Measurements from ENCODE around the gene PRSS37.
"Not testable (repeated sequence)": the region's sequence is repeated elsewhere in the genome, so short reads cannot be mapped to it uniquely, and the experiment has no call there.

Gene PRSS37, protein sequence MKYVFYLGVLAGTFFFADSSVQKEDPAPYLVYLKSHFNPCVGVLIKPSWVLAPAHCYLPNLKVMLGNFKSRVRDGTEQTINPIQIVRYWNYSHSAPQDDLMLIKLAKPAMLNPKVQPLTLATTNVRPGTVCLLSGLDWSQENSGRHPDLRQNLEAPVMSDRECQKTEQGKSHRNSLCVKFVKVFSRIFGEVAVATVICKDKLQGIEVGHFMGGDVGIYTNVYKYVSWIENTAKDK

DNA sequence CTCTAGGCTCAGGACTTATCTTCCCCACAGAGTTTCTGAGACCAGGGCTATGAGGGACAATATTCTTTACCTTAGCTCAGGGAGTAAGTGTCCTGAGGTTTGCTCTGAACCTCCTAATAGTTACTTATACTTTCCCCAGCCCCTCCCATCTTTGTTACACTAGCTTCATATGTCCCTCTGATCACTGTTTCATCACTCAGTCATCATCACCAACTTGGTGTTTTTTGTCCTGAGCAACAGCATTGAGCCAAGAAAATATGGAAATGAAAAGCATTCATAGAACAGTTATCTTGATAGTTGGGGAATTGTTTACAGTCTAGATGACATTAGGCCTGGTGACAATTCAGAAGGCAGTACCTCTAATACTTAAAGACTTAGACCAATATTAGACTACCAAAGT lies at the start of gene PRSS37:
Gene PRSS37 (minus strand): TSS at position 101 of the 400 bp plus-strand sequence. CDS start 436 bp downstream, outside the sequence.
- no peak within 1 kb of the TSS for H3K4me3 ChIP-seq (ENCODE audit: low read depth, low read length)

DNA sequence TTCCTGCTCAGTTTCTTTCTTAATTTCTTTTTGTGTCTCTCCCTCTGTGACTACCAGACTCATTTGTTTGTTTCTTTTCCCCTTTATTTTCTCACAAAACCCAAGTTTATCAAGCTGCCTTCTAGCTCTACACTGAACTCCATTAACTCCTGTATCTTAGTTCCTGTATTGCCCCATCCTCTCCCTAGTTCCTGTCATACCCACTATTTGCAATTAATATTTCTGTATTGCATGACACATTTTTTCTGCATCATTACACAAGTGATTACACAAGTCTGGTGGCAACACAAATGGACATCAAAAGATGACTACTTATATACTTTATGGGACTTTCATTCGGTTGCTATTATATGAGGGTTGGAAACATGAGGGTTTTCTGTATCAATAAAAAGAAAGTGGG lies 48.0 kb upstream of the PRSS37 start:
- H3K4me3 ChIP-seq (ENCODE audit: low read depth, low read length), result no peak overlapping the region

DNA sequence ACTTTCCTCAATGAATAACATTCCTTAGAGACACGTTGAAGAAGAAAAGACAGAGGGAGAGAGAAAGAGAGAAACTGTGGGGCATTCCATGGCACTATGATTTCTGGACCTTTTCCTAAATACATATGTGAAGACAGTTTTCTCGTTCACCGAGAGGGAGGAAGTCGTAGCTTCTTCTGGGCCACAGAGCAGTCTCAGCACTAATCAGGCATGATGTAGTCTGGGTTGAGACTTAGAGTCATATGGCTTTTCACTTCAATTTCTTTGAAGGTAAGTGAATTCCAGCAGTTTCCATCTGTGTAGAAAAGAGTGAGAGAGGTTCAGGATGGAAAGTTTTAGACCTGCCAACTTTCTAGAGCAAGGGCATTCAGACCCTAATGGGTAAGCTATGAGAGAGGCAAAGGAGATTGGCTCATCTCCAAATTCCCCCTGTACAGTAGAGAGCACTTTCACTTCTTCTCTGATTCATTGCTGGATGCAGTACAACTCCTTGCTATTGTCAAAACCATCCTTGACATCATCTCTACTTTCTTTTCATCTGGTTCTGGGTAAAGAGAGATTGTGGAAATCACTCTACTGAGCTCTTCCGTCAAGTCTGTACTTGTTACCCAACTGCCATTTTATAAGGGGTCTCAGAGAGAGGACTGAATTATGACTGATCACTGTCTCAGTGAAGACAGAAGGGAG lies 43.4 kb upstream of the PRSS37 start:
- no peak overlapping the region for H3K4me3 ChIP-seq (ENCODE audit: low read depth, low read length)

DNA sequence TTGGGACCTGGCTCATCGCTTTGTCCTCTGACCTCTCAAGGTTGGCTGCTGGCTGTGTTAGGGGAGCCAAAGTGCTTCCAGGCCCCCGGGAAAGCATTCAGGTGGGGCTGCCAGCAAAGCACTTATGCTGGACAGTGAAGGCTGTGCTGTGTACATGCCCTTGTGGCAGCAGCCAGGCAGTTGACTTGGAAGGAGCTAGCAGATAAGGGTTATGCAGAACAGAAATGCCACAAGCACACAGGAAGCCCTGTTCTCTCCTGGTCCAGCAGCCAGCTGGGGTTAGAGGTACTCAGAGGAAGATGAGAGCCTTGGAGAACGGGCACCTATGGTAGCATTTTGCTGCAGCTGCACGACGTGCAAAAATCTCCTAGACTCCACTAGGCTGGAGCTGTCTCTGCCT lies 39.7 kb upstream of the PRSS37 start:
- H3K4me3 ChIP-seq (ENCODE audit: low read depth, low read length), result no peak overlapping the region

DNA sequence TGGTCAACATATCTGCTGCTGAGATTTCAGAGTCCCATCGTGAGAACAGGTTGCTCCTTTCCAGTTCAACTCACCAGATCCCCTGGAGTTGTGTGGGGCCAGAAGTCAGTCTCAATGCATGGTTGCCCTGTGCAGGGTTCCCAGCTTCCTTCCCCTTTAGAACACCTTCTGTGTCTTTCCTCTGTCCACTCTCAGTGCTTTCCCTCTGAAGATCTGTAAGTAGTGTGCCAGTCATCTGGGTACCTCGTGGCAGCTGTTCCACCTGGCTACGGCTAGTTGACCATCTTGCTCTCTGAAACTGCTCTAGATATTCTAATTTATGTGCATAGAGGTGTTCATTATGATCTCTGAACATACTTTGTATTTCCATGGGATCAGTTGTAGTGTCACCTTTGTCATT lies 36.1 kb upstream of the PRSS37 start:
- H3K4me3 ChIP-seq (ENCODE audit: low read depth, low read length), result no peak overlapping the region

DNA sequence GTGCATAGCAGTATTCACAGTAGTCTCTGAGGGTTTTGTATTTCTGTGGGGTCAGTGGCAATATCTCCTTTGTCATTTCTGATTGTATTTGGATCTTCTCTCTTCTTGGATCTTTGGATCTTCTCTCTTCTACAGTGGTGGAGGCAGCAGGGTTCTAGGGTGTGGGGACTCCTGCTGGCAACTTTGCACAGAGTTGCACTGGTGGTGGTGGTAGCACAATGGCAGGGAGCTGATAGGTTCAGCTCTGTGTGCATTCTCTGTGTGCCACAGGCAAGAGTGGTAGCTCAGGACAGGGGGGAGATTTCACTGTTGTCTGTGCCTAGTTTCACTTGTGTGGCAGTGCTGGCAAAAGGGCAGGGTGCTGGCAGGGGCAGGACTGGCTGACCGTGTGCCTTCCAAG lies 35.1 kb upstream of the PRSS37 start:
- no peak overlapping the region for H3K4me3 ChIP-seq (ENCODE audit: low read depth, low read length)

DNA sequence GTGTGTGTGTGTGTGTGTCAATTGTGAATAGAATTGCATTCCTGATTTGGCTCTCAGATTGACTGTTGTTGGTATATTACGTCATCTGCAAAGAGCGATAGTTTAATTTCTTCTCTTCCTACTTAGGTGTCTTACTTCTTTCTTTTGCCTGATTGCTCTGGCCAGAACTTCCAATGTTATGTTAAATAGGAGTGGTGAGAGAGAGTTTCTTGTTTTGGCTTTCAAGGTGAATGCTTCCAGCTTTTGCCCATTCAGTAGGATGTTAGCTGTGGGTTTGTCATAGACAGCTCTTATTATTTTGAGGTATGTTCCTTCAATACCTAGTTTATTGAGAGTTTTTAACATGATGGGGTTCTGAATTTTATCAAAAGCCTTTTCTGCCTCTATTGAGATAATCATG lies 34.2 kb upstream of the PRSS37 start:
- no peak overlapping the region for H3K4me3 ChIP-seq (ENCODE audit: low read depth, low read length)

DNA sequence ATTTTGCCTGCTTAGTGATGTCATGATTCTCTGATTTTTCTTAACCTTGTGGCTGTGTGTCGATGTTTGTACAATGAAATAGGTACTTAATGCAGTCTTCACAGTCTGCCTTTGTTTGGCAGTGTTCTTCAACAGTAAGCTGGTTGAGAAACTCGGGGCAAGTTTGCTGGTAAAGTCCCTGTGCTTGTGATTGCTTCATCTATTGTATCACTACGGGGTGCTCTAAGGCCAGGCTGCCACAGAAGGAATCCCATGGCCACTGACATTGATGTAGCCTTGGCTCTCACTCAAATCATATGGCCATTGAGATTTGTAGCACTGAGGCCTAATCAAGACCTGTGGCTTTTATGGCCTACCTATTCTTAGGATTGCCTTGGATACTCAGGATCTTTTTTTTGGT lies 33.5 kb upstream of the PRSS37 start:
- H3K4me3 ChIP-seq (ENCODE audit: low read depth, low read length), result no peak overlapping the region

DNA sequence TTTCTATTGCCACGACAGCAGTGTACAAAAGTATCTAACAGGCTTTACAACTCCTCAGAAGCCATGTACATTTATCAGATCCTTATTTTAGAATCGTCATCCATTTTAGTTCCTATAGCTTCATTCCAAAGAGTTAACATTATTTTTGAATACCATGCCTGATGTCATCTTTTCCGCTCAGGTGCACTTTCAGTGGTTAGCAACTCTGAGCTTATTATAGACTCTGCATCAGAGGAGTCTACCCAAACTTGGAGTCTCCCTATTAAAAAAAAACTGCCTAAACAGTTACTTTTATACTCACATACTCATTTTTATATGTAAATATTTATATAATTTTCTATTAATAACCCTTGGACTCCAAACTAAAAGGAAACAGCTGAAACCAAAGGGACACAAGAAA lies 31.6 kb upstream of the PRSS37 start:
- no peak overlapping the region for H3K4me3 ChIP-seq (ENCODE audit: low read depth, low read length)

DNA sequence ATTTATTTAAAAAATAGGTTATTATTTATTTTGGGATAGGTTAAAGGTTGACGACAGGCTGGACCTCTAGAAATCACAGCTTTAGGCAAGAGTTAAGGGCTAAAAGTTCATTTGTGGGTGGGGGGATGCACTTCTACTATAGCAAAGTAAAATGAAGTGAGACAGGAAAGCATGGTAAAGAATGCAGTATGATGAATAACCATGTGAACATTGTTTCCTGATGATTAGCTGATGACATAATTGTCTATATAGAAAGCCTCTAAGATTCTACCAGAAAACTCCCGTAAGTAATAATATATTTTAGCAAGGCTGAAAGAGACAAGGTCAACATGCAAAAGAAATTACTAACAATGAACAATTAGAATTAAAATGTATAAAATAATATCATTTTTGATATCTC lies 25.7 kb upstream of the PRSS37 start:
- H3K4me3 ChIP-seq (ENCODE audit: low read depth, low read length), result no peak overlapping the region

DNA sequence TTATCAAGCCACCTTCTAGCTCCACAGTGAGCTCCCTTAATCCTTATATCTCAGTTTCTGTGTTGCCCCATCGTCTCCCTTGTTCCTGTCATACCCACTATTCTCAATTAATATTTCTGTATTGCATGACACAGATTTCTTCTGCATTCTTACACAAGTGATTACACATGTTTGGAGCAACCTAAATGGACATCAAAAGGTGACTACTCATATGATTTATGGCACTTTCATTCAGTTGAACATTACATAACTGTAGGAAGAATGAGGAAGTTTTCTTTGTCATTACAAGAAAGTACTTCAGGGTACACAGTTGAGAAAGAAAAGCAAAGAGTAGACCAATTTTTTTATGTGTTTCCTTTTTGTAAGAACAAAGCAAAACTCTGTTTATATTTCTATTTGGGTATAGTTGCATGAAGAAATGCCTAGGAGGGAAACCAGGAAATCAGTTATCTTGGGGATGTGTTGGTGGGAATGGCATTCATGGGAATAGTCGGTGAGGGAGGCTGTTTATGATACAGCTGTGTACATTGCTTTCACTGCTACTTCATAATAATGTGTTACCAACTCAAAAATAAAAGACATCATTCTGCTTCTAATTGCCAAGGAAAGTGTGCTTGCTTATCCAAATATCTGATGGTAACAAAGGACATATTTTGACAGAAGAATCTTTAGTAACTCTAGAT lies 23.6 kb upstream of the PRSS37 start:
- H3K4me3 ChIP-seq (ENCODE audit: low read depth, low read length), result no peak overlapping the region

DNA sequence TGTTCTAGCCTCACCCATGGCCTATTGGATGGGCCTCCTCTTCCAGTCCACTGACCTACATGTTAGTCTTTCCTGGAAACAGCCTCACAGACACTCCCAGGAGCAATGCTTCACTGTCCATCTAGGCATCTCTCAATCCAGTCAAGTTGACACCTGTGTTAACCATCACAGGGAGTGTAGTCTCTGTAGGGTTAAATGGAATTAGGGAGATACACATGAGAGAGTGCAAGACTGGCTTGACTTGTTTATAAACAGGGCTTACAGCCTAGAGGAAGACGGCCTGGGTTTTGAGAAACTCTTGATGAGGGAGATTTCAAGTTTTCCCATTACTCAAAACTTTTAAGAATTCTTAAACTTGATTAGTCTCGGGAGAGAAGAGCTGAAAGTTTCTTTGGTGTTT lies 18.9 kb upstream of the PRSS37 start:
- H3K4me3 ChIP-seq (ENCODE audit: low read depth, low read length), result no peak overlapping the region

DNA sequence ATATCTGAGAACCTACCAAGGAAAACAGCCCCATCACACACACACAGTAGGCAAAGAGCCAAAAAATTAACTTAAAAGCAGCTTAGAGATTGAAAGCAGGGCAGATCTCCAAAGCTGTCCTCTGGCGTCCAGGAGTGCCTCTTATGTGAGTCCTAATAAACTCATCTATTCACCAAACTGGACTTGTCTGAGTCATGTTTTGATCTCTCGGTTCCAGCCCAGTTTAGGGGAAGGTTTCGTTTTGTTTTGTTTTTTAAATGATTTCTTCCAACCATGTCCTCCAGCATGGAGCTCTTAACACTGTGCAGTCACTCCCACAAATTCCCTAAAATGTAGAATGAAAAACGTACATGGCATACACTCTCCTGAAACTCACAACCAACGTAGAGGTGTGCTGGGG lies 6.7 kb upstream of the PRSS37 start:
- H3K4me3 ChIP-seq (ENCODE audit: low read depth, low read length), result no peak overlapping the region

DNA sequence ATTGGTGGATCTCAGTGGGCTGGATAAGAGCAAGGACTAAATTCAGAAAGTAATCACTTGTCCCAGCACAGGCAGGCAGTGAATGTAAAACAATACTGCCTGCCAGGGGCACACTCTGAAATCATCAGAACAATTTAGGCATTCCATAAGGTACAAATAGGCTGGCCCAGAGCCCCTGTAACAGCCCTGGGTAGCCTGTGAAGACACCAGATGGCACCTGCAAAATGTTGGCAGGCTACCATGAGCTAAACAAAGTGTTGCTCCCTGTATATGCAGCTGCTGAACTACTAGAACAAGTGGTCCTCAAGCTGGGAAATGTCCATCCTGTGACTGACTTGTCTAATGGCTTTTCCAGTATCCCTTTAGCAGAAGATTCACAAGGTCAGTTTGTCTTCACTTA lies 3.0 kb upstream of the PRSS37 start:
- H3K4me3 ChIP-seq (ENCODE audit: low read depth, low read length), result no peak overlapping the region

DNA sequence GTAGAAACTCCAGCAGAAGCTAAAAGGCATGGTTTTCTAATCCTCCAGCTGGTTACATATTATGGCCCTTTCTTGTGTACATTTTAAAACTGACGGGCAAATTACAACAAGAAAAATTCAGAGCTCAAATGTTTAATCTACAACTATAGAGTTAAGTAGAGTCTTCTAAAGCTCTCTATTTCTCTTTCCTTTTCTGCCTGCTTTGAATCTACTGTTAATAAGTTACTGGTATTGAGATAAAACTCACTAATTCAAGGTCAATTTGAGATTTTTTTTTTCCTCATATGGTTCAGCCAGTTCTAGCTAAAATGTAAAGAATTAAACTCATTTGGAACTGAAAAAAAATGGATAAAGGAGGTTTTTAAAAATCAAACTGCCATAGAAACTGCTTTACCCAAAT lies 1.6 kb upstream of the PRSS37 start:
- H3K4me3 ChIP-seq (ENCODE audit: low read depth, low read length), result no peak overlapping the region

DNA sequence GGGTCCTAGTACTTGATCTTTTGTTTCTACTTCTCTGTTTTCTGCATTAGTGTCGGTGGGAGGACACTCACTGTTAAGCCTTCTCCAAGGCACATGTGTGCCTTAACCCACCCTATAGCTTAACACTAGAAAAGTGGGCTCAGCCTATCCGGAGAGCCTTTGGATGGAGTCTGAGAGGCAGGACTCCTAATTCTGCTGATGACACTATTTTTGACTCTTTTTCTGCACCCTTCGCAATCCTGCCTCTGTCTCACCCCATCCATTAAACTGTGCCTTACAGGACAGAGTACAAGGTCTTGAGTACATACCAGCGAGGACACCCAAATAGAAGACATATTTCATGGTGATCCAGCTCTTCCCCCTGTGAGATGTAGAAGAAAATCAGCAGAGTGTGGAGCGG lies 577 bp downstream of the PRSS37 start:
- H3K4me3 ChIP-seq (ENCODE audit: low read depth, low read length), result no peak overlapping the region

DNA sequence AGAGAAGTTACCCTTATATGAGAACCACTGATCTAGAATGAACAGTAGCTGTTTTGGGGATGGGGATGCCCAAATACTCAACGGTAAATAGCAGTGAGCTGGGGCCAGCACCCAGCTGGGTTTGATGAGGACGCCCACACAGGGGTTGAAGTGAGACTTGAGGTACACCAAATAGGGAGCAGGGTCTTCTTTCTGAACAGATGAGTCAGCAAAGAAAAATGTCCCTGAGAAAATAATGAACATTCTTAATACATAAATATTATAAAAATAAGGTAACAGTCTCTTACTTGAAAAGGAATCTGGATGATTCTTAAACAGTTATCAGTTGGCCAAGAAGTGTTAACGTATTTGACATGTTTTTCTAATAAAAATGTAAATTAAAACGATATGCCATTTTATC lies 2.0 kb downstream of the PRSS37 start:
- no peak overlapping the region for H3K4me3 ChIP-seq (ENCODE audit: low read depth, low read length)

DNA sequence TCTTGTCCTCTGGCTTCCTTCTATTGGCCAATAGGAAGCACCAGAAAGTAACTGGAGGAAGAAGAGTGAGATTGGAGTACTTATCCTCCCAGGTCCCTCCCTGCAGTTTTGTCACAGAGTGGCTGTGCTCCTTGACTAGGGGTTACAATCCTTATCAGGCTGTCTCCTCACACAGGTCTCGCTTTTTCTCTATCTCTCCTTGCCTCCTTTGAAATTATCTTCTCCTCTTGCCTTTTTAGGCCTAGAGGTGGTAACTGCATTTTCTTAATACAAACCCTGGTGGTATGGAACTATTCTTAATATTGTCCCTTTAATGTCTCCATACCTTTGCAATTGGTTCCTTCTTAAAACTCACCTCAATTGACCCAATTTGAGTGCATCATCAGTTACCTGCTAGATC lies 2.7 kb downstream of the PRSS37 start:
- H3K4me3 ChIP-seq (ENCODE audit: low read depth, low read length), result no peak overlapping the region

DNA sequence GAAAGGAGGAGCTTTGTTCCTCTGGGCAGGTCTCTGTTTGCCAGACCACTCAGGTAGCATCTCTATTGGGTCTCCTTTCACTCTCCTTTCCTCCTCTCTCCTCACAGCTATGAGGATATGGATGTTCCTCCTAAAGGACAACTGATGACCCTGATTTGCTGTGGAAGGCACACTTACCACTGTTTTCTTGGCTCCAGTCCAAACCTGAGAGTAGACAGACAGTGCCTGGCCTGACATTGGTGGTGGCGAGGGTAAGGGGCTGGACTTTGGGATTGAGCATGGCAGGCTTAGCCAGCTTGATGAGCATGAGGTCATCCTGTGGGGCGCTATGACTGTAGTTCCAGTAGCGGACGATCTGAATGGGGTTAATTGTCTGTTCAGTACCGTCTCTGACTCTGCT lies 3.6 kb downstream of the PRSS37 start:
- no peak overlapping the region for H3K4me3 ChIP-seq (ENCODE audit: low read depth, low read length)

DNA sequence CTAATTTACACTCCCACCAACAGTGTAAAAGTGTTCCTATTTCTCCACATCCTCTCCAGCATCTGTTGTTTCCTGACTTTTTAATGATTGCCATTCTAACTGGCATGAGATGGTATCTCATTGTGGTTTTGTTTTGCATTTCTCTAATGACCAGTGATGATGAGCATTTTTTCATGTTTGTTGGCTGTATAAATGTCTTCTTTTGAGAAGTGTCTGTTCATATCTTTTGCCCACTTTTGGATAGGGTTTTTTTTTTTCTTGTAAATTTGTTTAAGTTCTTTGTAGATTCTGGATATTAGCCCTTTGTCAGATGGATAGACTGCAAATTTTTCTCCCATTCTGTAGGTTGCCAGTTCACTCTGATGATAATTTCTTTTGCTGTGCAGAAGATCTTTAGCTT lies 18.9 kb downstream of the PRSS37 start:
- H3K4me3 ChIP-seq (ENCODE audit: low read depth, low read length), result not testable (repeated sequence)

DNA sequence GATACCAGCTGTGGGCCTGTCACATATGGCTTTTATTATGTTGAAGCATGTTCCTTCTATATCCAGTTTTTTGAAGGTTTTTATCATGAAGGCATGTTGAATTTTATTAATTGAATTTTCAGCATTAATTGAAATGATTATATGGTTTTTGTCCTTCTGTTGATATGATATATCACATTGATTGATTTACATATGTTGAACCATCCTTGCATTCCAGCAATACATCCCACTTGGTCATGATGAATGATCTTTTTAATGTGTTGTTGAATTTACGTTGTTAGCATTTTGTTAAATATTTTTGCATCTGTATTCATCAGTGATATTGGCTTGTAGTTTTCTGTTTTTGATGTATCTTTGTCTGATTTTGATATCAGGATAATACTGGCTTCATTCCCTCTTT lies 21.2 kb downstream of the PRSS37 start:
- no peak overlapping the region for H3K4me3 ChIP-seq (ENCODE audit: low read depth, low read length)

DNA sequence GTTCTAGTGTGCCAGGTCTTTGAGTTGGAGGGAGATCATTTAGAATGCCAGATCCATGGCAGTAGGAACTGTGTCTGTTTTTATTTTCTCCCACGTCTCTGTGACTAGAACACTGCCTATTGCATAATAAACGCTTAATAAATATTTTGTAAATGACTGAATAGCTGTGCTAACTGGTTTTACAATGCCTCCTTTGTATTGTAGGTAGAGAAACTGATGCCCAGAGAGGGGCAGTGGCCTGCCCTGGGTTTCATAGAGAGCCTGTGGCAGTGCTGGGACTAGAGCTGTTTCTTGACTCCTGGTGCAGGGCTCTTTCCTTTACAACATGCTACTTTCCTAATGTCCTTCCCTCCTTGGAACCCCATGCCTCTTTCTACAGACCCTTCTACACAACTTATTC lies 48.8 kb downstream of the PRSS37 start:
- no peak overlapping the region for H3K4me3 ChIP-seq (ENCODE audit: low read depth, low read length)

All from iPS-11a (cell line).